Sigmoid colon (tissue), 7 donors: ENCODE measurements around the gene PRAMEF17. TPM values are rescaled to one million over a fixed set of nuclear protein-coding genes. Genes with fewer than 3 reads are reported as not detected.
"Not testable (repeated sequence)": the region's sequence is repeated elsewhere in the genome, so short reads cannot be mapped to it uniquely, and the experiment has no call there.

Source experiments
- DNase-seq: peaks from one replicate; pipeline ENCODE4 v3.0.0-alpha.2; 2019
- H3K27ac ChIP-seq, 4 donors: fragments of 200-600 bp; sonication (generic); one replicate each; pipeline ENCODE4 v1.5.1; 2016 to 2019; ENCODE audit warnings: mild to moderate bottlenecking in 1 of 4
- H3K27me3 ChIP-seq, 3 donors: fragments of 200-600 bp; sonication (generic); one replicate each; pipeline ENCODE4 v1.5.1; 2019; ENCODE audit warnings: mild to moderate bottlenecking in 1 of 3
- H3K36me3 ChIP-seq, 4 donors: fragments of 200-600 bp; sonication (generic); one replicate each; pipeline ENCODE4 v1.5.1; 2016 to 2019
- H3K4me1 ChIP-seq, 4 donors: fragments of 200-600 bp; sonication (generic); one replicate each; pipeline ENCODE4 v1.5.1; 2017 to 2019
- H3K4me3 ChIP-seq, 4 donors: fragments of 200-600 bp; sonication (generic); one replicate each; pipeline ENCODE4 v1.5.1; 2017 to 2019; ENCODE audit warnings: mild to moderate bottlenecking in 2 of 4, moderate library complexity in 1 of 4
- H3K9me3 ChIP-seq, 4 donors: fragments of 200-600 bp in 3 of 4; sonication (generic) in 3 of 4; one replicate each; pipeline versions ENCODE4 v1.5.1 to v1.6.1; 2013 to 2019
- EP300 ChIP-seq, 4 donors: sonication (generic); formaldehyde crosslinking; IDR thresholded peaks; one replicate each; pipeline ENCODE4 v1.6.1; 2017; ENCODE audit warnings: antibody characterized with exemption in 4 of 4
- POLR2A ChIP-seq, 2 donors: fragments of 450-650 bp; IDR thresholded peaks; one replicate each; pipeline ENCODE4 v1.6.1; 2016; ENCODE audit warnings: antibody characterized with exemption in 2 of 2, mild to moderate bottlenecking in 2 of 2, moderate library complexity in 2 of 2
- POLR2AphosphoS5 ChIP-seq, 4 donors: sonication (generic); formaldehyde crosslinking; IDR thresholded peaks; one replicate each; pipeline ENCODE4 v1.6.1; 2017; ENCODE audit warnings: antibody characterized with exemption in 4 of 4
- WGBS, 2 donors: extraction: QIAGEN DNeasy Blood & Tissue Kit; methylation state at CpG; one replicate each; pipeline ENCODE4 v1.1.7; 2013; 5-methylcytosine and 5-hydroxymethylcytosine counted together
- intact Hi-C: fragments of 100-400 bp; cut with DNase I; formaldehyde crosslinking; loops from one replicate; pipeline ENCODE4 v1.15.1; 2023
- polyA plus RNA-seq, 3 donors: library from polyadenylated mRNA; stranded (reverse); fragments of 200-250 nt; gene quantifications; one replicate each; pipeline ENCODE4 v1.2.3, GENCODE V29; 2013
- total RNA-seq, 4 donors: library from RNA; depleted of rRNA; stranded (reverse); fragments of >200 nt; gene quantifications; one replicate each; pipeline ENCODE4 v1.1.0, GENCODE V29; 2016
- TF ChIP-seq, protein P1 (sequence below), 4 experiments: fragments of 450-650 bp in 3 of 4; fragments of 200-600 bp in 1 of 4; IDR thresholded peaks; one replicate each; pipeline ENCODE4 v1.5.1; 2016 to 2019; ENCODE audit warnings: antibody characterized with exemption in 4 of 4, mild to moderate bottlenecking in 3 of 4, moderate library complexity in 2 of 4
- donor health status: healthy with polysubstance abuse.
- donor health status: Bipolar disorder and iron deficiency.
- donor health status: healthy.

The PRAMEF17 gene
- total and polyA plus RNA-seq, 7 donors = not detected

DNA sequence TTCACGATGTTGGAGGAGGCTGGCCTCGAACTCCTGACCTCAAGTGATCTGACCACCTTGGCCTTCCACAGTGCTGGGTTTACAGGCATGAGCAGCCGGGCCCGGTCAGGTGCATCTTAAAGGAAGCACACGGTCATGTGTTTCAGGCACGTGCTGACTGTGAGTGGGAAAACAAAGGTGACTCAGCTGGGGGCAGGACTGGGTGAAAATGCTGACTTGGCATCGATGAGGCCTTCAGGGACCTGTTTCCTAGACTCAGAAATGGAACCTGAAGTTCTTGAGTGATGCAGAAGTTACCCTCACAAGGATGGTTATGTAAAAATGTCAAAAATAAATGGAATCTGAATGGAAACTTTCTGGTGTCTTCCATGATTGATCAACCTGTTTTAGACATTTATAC, 3.6 kb downstream of the PRAMEF17 start:
- H3K27me3 ChIP-seq, intact Hi-C loops: not testable (repeated sequence)
- WGBS, 2 donors = 68 to 76% methylated on average over 7 of the region's 7 CpGs

DNA sequence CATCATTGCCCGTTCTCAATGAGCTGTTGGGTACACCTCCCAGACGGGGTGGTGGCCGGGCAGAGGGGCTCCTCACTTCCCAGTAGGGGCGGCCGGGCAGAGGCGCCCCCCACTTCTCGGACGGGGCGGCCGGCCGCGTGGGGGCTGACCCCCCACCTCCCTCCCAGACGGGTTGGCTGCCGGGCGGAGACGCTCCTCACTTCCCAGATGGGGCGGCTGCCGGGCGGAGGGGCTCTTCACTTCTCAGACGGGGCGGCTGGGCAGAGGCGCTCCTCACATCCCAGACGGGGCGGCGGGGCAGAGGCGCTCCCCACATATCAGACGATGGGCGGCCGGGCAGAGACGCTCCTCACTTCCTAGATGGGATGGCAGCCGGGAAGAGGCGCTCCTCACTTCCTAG, 5.3 kb downstream of the PRAMEF17 start:
- H3K27ac ChIP-seq, H3K9me3 ChIP-seq, DNase-seq, H3K27me3 ChIP-seq, intact Hi-C loops, H3K4me1 ChIP-seq, H3K36me3 ChIP-seq, H3K4me3 ChIP-seq: not testable (repeated sequence)
- 94 to 97% methylated on average over 32 of the region's 32 CpGs for WGBS, 2 donors

More for the DNA sequence above, 3.6 kb downstream of the PRAMEF17 start:
- not testable (repeated sequence) for H3K27ac ChIP-seq, H3K4me3 ChIP-seq, H3K4me1 ChIP-seq, DNase-seq, H3K36me3 ChIP-seq, H3K9me3 ChIP-seq

DNA sequence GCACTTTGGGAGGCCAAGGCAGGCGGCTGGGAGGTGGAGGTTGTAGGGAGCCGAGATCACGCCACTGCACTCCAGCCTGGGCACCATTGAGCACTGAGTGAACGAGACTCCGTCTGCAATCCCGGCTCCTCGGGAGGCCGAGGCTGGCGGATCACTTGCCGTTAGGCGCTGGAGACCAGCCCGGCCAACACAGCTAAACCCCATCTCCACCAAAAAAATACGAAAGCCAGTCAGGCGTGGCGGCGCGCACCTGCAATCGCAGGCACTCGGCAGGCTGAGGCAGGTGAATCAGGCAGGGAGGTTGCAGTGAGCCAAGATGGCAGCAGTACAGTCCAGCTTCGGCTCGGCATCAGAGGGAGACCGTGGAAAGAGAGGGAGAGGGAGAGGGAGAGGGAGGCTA, 5.9 kb downstream of the PRAMEF17 start:
- intact Hi-C loops, H3K4me1 ChIP-seq, DNase-seq, H3K4me3 ChIP-seq, H3K9me3 ChIP-seq, H3K27me3 ChIP-seq, H3K36me3 ChIP-seq, H3K27ac ChIP-seq: not testable (repeated sequence)
- WGBS, 2 donors = 94 to 96% methylated on average over 22 of the region's 22 CpGs

DNA sequence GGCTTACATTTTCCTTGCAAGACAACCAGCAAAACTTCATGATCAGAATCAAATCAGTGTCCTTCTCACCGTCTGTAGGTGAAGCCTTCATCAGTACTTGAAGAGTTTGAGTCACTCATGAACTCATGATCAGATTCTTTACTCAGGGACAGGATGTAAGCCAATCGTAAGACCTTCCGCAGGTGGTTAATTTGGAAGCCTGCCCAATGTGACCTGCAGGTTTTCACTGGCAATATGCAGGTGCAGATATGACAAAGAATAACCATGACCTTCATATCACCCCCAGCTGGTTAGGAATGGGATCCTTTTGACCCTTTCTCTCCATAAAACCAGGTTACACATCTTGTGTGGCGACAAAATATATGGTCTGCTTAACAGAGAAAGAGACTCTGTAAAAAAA, 18.4 kb downstream of the PRAMEF17 start:
- Histone ChIP-seq H3K9me3 (no peaks in the 10 kb centered on the region), H3K27ac (no peak overlapping the region), H3K4me3 (no peak overlapping the region), H3K27me3 (no peaks in the 10 kb centered on the region), H3K4me1 (no peaks in the 10 kb centered on the region), H3K36me3 (no peaks in the 10 kb centered on the region)
- TF ChIP-seq POLR2AphosphoS5 (IDR thresholded peaks at IDR 0.05) = no peak
- 57 to 83% methylated on average over 4 of the region's 4 CpGs for WGBS, 2 donors
- DNase-seq = no peak
- intact Hi-C loops = no loop called here

DNA sequence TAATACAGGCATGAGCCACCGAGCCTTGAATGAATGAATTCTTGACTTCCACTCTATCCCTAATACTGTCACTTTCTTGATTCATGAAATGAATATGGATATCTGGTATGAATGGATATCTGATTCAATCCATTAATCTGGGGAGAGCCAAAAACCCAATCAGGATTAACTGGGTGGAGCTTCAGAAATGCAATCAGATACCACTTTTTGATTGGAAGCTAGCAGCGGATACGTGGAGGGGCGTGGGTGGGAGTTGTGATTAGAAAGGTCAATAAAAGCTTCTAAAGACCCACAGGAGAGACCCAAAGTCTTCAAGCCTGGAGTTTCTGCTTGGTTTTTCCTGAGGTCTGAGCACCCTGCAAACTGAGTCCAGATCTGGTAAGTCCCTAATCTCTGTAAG, 20.7 kb downstream of the PRAMEF17 start, which contains the start of gene PRAMEF20:
TSS of gene PRAMEF20 (plus strand) at position 301 of the 400 bp plus-strand sequence. CDS start 5,905 bp downstream, outside the sequence.
- H3K9me3 ChIP-seq, DNase-seq, H3K27ac ChIP-seq, H3K36me3 ChIP-seq, H3K4me3 ChIP-seq, H3K27me3 ChIP-seq, intact Hi-C loops, H3K4me1 ChIP-seq: not testable (repeated sequence)
- WGBS, 2 donors = 82 to 84% methylated on average over 4 of the region's 4 CpGs

DNA sequence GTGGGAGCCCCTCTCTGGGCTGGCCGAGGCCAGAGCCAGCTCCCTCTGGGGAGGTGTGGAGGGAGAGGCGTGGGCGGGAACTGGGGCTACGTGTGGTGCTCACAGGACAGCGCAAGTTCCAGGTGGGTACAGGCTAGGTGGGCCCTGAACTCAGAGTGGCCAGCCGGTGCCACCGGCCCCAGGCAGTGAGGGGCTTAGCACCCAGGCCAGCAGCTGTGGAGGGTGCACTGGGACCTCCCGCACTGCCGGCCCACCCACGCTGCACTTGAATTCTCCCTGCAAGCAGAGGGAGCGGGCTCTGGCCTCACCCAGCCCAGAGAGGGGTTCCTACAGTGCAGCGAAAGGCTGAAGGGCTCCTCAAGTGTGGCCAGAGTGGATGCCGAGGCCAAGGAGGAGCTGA, 41.1 kb downstream of the PRAMEF17 start:
- no peak overlapping the region for H3K27ac ChIP-seq
- DNase-seq = no peak
- no peaks in the 10 kb centered on the region for H3K4me1 ChIP-seq
- no peaks in the 10 kb centered on the region for H3K9me3 ChIP-seq
- H3K4me3 ChIP-seq = no peak overlapping the region
- intact Hi-C loops = no loop called here
- H3K27me3 ChIP-seq = peaks cover 0 to 3% (median 0%) of the 10 kb centered on the region in 3 donors
- 92 to 94% methylated on average over 13 of the region's 13 CpGs for WGBS, 2 donors
- TF ChIP-seq POLR2AphosphoS5 (IDR thresholded peaks at IDR 0.05) (no peak), EP300 (IDR thresholded peaks at IDR 0.05) (no peak), POLR2A (IDR thresholded peaks at IDR 0.05) (no peak)
- TF ChIP-seq, protein P1, sequence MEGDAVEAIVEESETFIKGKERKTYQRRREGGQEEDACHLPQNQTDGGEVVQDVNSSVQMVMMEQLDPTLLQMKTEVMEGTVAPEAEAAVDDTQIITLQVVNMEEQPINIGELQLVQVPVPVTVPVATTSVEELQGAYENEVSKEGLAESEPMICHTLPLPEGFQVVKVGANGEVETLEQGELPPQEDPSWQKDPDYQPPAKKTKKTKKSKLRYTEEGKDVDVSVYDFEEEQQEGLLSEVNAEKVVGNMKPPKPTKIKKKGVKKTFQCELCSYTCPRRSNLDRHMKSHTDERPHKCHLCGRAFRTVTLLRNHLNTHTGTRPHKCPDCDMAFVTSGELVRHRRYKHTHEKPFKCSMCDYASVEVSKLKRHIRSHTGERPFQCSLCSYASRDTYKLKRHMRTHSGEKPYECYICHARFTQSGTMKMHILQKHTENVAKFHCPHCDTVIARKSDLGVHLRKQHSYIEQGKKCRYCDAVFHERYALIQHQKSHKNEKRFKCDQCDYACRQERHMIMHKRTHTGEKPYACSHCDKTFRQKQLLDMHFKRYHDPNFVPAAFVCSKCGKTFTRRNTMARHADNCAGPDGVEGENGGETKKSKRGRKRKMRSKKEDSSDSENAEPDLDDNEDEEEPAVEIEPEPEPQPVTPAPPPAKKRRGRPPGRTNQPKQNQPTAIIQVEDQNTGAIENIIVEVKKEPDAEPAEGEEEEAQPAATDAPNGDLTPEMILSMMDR (IDR thresholded peaks at IDR 0.05) = no peak
- H3K36me3 ChIP-seq = no peaks in the 10 kb centered on the region

DNA sequence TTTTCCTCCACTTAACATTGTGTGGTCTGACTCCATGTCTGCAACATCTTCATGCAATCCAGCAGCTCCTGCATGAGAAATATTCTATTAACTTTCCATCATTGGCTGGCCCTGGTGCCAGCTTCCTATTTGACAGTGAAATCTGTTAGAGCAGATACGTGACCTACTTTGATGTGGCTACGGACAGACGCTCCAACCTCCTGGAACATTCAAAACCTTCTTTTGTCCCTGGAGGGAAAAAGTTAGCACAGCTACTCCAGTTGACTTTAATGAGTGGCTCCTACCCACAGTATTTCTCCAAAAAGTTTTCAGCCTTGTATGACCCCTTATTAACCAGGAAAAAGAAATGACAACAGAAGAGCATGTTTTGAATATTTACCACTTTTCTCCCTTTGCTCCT, 42.8 kb downstream of the PRAMEF17 start:
- no peak overlapping the region for H3K27ac ChIP-seq
- H3K36me3 ChIP-seq = no peaks in the 10 kb centered on the region
- peaks cover 0 to 3% (median 0%) of the 10 kb centered on the region in 3 donors for H3K27me3 ChIP-seq
- H3K4me3 ChIP-seq = no peak overlapping the region
- 72 to 75% methylated on average over 3 of the region's 3 CpGs for WGBS, 2 donors
- H3K9me3 ChIP-seq = no peaks in the 10 kb centered on the region
- H3K4me1 ChIP-seq = no peaks in the 10 kb centered on the region
- DNase-seq = no peak
- TF ChIP-seq POLR2A (IDR thresholded peaks at IDR 0.05) = no peak
- no peak for TF ChIP-seq POLR2AphosphoS5 (IDR thresholded peaks at IDR 0.05)
- no peak for TF ChIP-seq EP300 (IDR thresholded peaks at IDR 0.05)
- TF ChIP-seq, protein P1 (IDR thresholded peaks at IDR 0.05) = no peak
- intact Hi-C loops = no loop called here

DNA sequence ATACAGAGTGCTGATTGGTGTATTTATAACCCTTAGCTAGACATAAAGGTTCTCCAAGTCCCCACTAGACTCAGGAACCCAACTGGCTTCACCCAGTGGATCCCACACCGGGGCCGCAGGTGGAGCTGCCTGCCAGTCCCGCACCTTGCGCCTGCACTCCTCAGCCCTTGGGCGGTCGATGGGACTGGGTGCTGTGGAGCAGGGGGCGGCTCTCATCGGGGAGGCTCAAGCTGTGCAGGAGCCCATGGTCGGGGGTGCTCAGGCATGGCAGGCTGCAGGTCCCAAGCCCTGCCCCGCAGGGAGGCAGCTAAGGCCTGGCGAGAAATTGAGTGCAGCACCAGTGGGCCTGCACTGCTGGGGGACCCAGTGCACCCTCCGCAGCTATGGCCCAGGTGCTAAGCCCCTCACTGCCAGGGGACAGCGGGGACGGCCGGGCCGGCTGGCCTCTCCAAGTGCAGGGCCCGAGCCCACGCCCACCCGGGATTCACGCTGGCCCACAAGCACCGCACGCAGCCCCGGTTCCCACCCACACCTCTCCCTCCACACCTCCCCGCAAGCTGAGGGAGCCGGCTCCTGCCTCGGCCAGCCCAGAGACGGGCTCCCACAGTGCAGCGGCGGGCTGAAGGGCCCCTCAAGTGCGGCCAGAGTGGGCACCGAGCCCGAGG, 44.4 kb downstream of the PRAMEF17 start:
- WGBS, 2 donors = 93 to 95% methylated on average over 32 of the region's 32 CpGs
- intact Hi-C loops = not testable (repeated sequence)

More for the DNA sequence above, 44.4 kb downstream of the PRAMEF17 start:
- H3K4me3 ChIP-seq, DNase-seq, H3K27me3 ChIP-seq, H3K27ac ChIP-seq, H3K4me1 ChIP-seq, H3K36me3 ChIP-seq, H3K9me3 ChIP-seq: not testable (repeated sequence)
